ENCODE measurements around the gene EBF4.

DNA sequence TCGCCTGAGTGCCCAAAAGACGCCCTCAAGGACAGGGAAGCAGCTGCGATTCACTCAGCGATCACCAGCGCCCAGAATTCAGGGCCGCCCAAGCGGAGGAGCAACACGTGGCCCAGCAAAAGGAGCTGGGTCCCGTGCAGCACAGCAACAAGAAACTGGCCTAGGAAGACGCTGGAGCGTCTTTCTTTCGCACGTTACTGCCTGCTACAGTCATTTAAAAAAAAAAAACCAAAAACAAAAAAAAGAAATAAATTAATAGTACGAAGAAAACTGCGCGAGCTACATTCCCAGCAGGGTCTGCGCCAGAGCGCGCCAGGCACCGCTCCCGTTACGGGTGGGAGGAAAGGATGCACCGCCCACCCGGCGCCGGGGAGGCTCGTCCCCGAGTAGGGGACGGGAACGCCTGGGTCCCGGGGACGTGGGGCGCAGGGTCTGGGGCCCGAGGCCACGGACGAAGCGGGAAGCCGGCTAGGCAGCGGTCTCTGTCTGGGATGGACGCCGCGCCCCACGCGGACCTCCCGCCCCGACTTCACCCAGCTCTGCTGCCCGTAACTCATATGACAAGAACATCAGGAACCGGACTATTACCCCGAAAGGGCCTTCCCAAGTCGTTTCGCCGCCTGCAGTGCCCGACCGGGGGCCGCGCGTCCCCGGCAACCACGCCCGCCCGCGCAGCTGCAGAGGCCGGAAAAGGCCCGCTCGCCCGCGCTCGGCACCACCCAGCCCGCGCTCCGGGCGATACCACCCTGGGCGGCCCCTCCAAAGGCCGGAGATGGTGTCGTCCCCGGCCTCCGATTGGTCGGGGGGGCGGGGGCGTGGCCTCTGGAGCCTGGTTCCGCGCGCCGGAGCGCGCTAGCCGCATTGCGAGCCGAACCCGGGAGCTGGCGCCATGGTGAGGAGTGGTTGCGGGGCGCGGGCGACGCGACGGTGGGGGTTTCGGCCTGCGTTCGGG lies 40.5 kb upstream of the EBF4 start, which contains the start of gene NOP56:
- TF ChIP-seq, protein P1, sequence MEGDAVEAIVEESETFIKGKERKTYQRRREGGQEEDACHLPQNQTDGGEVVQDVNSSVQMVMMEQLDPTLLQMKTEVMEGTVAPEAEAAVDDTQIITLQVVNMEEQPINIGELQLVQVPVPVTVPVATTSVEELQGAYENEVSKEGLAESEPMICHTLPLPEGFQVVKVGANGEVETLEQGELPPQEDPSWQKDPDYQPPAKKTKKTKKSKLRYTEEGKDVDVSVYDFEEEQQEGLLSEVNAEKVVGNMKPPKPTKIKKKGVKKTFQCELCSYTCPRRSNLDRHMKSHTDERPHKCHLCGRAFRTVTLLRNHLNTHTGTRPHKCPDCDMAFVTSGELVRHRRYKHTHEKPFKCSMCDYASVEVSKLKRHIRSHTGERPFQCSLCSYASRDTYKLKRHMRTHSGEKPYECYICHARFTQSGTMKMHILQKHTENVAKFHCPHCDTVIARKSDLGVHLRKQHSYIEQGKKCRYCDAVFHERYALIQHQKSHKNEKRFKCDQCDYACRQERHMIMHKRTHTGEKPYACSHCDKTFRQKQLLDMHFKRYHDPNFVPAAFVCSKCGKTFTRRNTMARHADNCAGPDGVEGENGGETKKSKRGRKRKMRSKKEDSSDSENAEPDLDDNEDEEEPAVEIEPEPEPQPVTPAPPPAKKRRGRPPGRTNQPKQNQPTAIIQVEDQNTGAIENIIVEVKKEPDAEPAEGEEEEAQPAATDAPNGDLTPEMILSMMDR (conservative IDR thresholded peaks at IDR 0.05; ENCODE audit: low read length), result no peak
- TF ChIP-seq EZH2phosphoT487 (IDR thresholded peaks at IDR 0.05; ENCODE audit: borderline replicate concordance), result no peak

Data from Loucy (cell line).